Epidermal melanocyte (primary cell): ENCODE results near the gene HNRNPM.
"Not testable (repeated sequence)": the region's sequence is repeated elsewhere in the genome, so short reads cannot be mapped to it uniquely, and the experiment has no call there.

Experiments
- DNase-seq: peaks from one replicate; pipeline ENCODE4 v3.0.0; 2011; ENCODE audit warnings: low spot score; ENCODE audit not compliant: insufficient read length

Gene HNRNPM

DNA sequence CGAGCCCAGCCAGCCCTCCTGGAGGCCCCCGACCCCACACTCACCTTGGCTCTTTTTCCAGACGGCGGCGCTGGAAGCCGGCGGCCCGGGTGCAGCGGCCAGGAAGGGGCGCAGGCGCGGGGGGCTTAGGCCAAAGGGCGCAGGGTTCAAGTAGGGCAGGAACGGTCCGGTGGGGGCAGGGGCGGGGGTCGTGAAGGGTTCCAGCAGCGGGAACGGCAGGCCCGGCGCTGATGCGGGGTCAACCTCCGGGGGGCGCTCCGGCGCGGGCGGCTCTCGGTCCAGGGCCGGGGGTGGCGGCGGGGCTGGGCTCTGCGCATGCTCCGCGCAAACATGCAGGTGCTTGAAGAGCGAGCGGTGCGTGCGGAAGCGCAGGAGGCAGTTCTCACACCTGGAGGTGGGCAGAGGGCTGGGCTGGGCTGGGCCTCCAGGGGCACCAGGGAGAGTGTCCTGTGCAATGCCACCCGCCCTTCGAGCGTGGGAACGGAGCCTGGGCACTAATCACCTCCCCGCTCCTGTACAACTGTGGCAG is 66.9 kb downstream of the HNRNPM start:
- DNase-seq, result no peak

GRCh38 chr19:8512115-8512967 is 67.6 kb downstream of the HNRNPM start:
- no peak for DNase-seq

DNA sequence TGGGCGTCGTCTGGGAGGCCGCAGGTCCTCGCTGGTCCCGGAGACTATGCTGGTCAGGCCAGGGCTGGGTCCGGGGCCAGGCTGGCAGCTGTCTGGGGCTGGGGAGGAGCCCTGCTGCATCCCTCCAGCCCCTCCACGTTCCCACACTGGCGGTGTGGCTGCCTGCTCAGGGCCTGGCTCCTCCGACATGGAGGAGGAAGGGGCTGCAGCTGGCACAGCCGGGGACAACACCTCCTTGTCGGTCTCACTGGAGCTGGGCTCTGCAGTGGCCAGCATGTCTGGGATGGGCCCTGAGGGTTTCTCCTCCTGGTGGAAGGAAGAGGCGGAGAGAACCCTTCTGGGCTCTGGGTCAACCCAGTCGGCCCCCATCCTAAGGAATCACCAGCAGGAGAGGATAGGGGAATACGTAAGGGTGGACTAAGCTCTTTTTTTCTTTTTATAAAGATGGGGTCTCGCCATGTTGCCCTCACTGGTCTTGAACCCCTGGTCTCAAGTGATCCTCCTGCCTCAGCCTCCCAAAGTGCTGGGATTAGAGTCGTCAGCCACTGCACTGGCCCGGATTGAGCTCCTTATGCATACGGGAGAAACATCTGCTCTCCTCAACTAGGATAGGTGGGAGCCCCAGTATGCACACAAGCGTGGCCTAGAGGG is 68.4 kb downstream of the HNRNPM start:
- DNase-seq, result no peak

DNA sequence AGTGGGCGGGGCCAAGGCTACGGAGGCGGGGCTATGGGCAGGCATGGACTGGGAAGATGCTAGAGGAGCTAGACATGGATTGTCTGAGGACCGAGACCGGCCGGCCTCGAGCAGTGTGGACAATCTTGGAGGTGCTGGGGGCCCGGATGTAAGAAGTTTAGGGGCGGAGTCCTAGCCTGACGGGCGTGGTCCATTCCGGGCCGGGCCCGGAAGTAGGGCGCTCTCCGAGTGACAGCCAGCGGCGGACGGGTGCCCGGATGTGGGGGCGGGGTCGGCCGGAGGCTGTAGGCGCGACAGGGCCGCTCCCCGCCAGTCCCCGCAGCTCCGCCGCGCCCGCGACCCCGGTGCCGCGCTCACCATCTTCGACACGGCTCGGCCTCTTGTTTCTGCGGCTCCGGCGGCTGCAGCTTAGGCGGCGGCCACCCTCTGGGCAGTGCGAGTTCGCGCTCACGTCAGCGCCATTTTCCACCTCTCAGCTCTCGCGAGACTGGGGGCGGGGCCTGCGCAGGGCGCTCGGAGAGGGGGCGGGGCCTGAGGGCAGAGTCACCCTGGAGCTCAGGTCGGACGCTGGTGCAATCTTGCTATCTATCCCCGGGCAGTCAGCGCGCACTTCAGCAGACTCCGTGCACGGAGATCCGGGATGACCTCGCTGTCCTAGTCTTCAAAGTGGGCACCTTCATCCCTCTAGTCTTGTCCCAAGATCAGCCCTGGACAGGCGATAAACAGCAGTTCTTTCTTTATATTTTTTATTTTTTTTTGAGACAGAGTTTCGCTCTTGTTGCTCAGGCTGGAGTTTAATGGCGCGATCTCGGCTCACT is 69.1 kb downstream of the HNRNPM start, which contains the start of gene ZNF414:
Gene ZNF414 (minus strand): TSS at position 481 of the 818 bp plus-strand sequence. CDS start 121 bp downstream, at position 360.
- DNase-seq, result peak; percentile 100

DNA sequence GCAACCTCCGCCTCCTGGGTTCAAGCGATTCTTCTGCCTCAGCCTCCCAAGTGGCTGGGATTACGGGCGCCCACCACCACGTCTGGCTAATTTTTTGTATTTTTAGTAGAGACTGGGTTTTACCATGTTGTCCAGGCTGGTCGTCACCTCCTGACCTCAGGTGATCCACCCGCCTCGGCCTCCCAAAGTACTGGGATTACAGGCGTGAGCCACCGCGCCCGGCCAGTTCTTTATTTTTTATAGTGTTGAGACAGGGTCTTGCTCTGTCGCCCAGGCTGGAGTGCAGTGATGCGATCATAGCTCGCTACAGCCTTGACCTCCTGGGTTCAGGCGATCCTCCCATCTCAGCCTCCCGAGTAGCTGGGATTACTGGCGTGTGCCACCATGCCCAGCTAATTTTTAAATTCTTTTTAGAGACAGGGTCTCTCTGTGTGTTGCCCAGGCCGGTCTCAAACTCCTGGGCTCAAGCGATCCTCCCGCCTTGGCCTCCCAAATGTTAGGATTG is 69.8 kb downstream of the HNRNPM start:
- not testable (repeated sequence) for DNase-seq

DNA sequence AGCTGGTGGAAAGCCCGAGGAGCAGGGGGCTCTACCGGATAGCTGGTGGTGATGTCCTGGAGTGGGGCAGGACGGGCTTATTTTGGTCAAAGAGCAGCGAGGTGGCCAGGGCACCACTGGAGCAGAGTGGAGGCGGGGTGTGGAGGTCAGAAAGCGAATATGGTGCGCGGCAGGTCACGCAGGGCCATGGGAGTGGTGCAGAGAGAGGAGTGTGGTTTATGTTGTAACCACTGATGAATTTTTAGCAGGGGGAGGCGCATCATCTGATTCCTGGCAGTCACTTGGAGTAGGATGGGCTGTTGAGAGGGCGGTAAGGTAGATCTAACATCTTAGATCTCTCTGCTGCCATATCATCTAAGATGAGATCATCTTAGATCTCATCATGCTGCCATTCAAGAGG is 70.5 kb downstream of the HNRNPM start:
- no peak for DNase-seq

DNA sequence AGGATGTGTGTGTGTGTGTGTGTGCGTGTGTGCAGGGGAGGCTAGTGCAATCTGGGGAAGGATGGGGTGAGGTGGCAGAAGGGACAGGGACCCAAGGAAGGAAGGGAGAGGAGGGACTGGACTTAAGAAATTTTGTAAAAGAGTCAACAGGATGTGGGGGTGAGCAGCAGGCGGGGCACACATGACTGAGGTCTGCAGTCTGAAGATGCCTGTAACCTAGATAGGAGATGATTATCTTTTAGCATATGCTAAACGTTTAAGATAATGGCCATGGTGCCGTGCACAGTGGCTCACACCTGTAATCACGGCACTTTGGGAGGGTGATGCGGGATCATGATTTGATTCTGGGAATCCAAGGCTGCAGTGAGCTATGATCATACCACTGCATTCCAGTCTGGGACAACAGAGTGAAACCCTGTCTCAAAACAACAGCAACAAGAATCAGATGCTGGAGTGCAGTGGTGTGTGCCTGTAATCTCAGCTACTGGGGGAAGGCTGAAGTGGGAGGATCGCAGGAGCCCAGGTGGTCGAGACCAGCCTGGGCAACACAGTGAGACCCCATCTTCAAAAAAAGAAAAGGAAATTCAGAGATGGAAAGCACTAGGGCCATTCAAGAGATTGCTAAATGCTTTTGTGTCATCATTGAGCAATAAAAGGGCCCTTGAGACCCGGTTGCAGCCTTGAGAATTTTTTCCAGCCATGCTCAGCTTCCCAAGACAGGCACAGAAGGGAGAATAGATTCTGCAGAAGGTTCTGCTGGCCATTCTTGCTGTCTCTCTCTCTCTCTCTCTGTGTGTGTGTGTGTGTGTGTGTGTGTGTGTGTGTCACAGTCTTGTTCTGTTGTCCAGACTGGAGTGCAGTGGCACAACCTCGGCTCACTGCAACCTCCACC is 73.0 kb downstream of the HNRNPM start:
- DNase-seq, result no peak

DNA sequence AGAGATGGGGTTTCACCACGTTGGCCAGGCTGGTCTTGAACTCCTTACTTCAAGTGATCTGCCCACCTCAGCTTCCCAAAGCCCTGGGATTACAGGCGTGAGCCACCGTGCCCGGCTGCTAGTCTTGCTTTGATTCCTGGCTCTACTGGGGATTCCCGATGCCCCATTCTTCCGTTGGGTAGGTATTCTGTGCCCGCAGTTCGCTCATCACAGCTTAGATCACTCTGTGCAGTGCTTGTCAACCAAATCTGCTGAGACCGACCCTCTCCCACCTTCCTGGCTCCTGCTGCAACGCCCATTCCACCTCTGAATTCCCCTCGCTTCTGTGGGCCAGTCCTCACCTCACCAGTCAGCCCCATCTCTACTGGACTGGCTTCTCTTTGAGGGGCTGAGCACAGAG is 73.8 kb downstream of the HNRNPM start:
- no peak for DNase-seq

- DNase-seq, result no peak
Measured at GRCh38 chr19:8519388-8519787, 74.6 kb downstream of the HNRNPM start.

GRCh38 chr19:8525401-8525684 is 80.6 kb downstream of the HNRNPM start:
- no peak for DNase-seq

DNA sequence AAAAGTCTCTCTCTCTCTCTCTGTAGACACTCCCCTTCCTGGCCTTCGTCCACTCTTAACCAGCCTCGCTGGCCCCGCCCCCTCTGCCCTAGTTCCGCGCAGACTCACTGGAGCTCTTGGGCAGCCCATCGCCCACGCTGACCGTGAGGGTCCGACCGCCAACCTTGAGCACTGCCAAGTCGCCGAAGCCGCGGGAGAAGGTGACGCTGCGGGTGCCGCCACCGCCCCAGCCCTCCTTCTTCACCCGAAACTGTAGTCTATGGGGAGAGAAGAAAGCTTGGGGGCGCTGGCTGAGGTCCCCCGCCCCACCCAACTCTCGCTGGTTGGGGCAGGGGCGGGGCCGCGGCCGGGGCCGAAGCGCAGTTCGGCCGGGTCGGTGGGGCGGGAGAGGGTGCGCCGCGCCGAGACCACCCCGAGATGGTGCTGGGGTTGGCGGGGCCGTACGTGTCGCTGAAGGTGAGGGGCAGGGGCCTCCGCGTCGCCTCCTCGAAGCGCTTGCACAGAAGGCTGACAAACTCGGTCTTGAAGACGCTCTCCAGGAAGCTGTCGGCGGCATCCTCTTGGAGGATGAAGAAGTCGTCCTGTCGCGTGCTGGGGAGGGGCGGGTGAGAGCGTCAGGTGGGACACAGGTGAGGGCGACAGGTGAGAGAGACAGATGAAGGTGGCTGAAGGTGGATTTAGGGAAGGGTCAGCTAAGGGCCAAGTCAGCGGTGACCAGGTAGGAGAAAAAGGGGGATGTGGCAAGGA is 81.7 kb downstream of the HNRNPM start:
- peak; percentile 79 for DNase-seq

DNA sequence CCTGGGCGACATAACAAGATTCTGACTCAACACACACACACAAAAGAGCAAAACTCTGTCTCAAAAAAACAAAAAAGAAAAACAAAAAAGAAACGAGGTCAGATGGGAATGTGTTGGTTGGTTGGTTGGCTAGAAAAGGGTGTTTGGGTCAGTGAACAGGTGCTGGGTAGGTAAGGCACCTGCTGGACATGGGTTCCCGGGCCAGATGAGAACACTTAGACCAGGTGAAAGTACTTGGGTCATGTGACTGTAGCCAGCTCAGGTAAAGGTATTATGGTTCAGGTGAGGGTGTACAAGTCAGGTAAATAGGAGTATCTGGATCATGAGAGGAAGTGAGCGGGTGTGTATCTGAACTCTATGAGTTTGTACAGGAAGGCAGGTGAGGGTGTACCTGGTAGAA is 83.7 kb downstream of the HNRNPM start:
- no peak for DNase-seq

- no peak for DNase-seq
Measured at GRCh38 chr19:8529369-8530006, 84.7 kb downstream of the HNRNPM start.

DNA sequence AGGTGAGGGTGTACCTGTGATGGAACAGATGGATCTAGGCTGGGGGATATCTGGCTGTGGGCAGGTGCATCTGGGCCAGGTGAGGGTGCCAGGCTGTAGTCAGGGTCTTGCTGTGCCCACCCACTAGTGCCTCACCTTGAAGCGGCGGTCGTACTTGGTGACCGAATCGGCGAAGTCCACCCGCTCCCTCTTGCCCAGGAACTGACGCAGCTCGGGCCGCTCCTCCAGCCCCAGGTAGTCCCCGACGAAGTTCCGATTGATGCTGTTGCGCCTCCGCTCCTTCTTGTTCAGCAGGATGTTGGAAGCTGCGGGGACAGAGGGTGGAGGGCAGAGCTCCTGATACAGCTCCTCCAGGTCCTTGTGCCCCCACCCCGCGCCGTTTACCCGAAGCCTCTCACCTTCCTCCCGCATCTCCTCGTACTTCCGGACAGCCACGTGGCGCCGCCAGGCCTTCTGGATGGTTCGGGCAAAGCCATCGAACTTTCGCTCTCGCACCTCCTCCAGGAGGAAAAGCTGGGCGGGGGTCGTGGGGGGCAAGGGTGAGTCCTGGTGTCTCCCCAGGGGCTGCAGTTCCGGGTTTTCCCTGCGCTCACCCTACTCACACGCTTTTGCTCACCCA is 85.4 kb downstream of the HNRNPM start:
- DNase-seq, result no peak

GRCh38 chr19:8531470-8531869 is 86.7 kb downstream of the HNRNPM start:
- DNase-seq, result no peak

DNA sequence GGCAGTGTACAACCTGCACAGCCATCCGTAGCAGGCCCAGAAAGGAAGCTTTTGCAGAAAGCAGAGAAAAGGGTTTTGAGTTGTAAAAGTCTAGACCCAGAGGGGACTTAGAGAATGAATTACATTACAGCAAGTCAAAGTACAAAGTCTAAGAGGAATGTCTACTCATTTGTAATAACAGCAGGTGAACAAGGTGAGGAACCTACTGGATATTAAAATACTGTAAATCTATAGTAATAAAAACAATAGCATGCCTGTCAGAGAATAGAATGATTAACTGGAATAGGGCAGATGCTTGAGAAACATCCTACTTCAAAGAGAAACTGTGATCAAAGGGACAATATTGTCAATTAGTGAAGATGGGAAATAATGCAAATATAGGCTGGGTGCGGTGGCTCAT is 87.5 kb downstream of the HNRNPM start:
- DNase-seq, result no peak

- no peak for DNase-seq
Measured at GRCh38 chr19:8536282-8536681, 91.5 kb downstream of the HNRNPM start.

- DNase-seq, result no peak
Measured at GRCh38 chr19:8537099-8537498, 92.3 kb downstream of the HNRNPM start.
